GM12864 (cell line): ENCODE results near the gene NUP214.
"Not testable (repeated sequence)": the region's sequence is repeated elsewhere in the genome, so short reads cannot be mapped to it uniquely, and the experiment has no call there.

Experiments
- DNase-seq: peaks from one replicate; pipeline ENCODE4 v3.0.0-alpha.2; 2011; ENCODE audit warnings: low read depth
- H3K4me3 ChIP-seq: 2 replicates; pipeline ENCODE4 v1.5.1; 2011; ENCODE audit warnings: mild to moderate bottlenecking, low read depth, low read length, control low read depth
- CTCF ChIP-seq: IDR thresholded peaks from 2 replicates; pipeline ENCODE4 v1.5.1; 2011; ENCODE audit warnings: low read depth, mild to moderate bottlenecking, moderate library complexity, low read length, control low read depth, inconsistent platforms; ENCODE audit errors: missing control alignments

The NUP214 gene

DNA sequence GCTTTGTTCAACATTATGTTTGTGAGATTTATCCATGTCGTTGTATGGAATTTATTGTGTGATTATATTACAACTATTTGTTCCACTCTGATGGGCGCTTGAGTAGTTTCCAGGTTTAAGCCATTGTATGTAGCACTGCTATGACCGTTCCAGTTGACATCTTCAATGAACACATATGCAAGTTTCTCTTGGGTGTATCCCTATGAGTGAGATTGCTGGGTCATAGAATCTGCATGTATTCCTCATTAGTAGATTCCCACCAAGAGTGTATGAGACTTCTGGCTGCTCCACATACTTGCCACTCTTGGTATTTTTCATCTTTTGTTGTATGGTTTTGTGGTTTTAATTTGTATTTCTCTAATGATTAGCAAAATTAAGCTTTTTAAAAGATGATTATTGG is 22.9 kb downstream of the NUP214 start:
- no peak overlapping the region for H3K4me3 ChIP-seq
- TF ChIP-seq CTCF, result no peak
- no peak for DNase-seq

- DNase-seq, result no peak
- H3K4me3 ChIP-seq, result no peak overlapping the region
- no peak for TF ChIP-seq CTCF
Observed at GRCh38 chr9:131148966-131149687, 23.7 kb downstream of the NUP214 start.

- TF ChIP-seq CTCF, result no peak
- DNase-seq, result no peak
- no peak overlapping the region for H3K4me3 ChIP-seq
Observed at GRCh38 chr9:131149688-131150053, 24.3 kb downstream of the NUP214 start.

DNA sequence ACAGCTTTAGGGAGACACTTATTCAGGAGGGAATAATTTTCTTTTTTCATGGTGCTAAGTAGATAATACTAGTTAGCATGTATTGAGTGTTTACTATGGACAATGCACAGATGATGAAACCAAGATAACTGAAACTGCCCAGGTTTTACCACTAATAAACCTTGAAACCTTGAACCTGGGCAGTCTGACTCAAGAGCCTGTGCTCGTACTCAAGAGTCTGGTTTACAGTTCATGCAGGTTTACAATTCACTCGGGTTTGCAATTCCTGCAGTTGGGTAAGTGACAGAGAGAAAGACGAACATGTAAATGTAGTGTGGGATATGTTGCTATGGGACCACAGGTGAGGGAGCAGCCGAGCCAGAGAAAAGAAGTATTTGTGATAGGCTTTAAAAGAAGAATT is 28.2 kb downstream of the NUP214 start:
- DNase-seq, result no peak
- no peak for TF ChIP-seq CTCF
- no peak overlapping the region for H3K4me3 ChIP-seq

GRCh38 chr9:131158673-131159072 is 33.3 kb downstream of the NUP214 start:
- DNase-seq, H3K4me3 ChIP-seq: not testable (repeated sequence)

- no peak for TF ChIP-seq CTCF
- no peak for DNase-seq
- H3K4me3 ChIP-seq, result no peak overlapping the region
Observed at GRCh38 chr9:131160416-131161112, 35.2 kb downstream of the NUP214 start.

- TF ChIP-seq CTCF, result no peak
- no peak for DNase-seq
Observed at GRCh38 chr9:131161585-131161984, 36.2 kb downstream of the NUP214 start.

More at GRCh38 chr9:131161585-131161984, 36.2 kb downstream of the NUP214 start:
- no peak overlapping the region for H3K4me3 ChIP-seq
